ENCODE data around the gene TREML2.

Gene TREML2

GRCh38 chr6:41159415-41160082 lies 41.4 kb downstream of the TREML2 start:
- H3K27me3 ChIP-seq (ENCODE audit: insufficient read depth, low read depth, severe bottlenecking): no peaks in the 10 kb centered on the region
- no peaks in the 10 kb centered on the region for H3K9me3 ChIP-seq (ENCODE audit: severe bottlenecking)
- no peak for TF ChIP-seq CTCF (IDR thresholded peaks at IDR 0.05; ENCODE audit: low read depth, low read length)
- no peaks in the 10 kb centered on the region for H3K36me3 ChIP-seq
- no peak overlapping the region for H3K4me3 ChIP-seq (ENCODE audit: low read depth, low read length)
- DNase-seq: no peak
- H3K27ac ChIP-seq: no peak overlapping the region

- no peak overlapping the region for H3K27ac ChIP-seq
- H3K36me3 ChIP-seq: no peaks in the 10 kb centered on the region
- TF ChIP-seq CTCF (IDR thresholded peaks at IDR 0.05; ENCODE audit: low read depth, low read length): no peak
- DNase-seq: no peak
- H3K9me3 ChIP-seq (ENCODE audit: severe bottlenecking): no peaks in the 10 kb centered on the region
- no peak overlapping the region for H3K4me3 ChIP-seq (ENCODE audit: low read depth, low read length)
- H3K27me3 ChIP-seq (ENCODE audit: insufficient read depth, low read depth, severe bottlenecking): no peaks in the 10 kb centered on the region
These were observed 43.6 kb downstream of the TREML2 start for GRCh38 chr6:41157323-41157722.

- H3K9me3 ChIP-seq (ENCODE audit: severe bottlenecking): no peaks in the 10 kb centered on the region
These were observed 44.2 kb downstream of the TREML2 start for GRCh38 chr6:41156771-41157170.

GRCh38 chr6:41156001-41156400 lies 44.9 kb downstream of the TREML2 start:
- no peak overlapping the region for H3K4me3 ChIP-seq (ENCODE audit: low read depth, low read length)
- no peak for TF ChIP-seq CTCF (IDR thresholded peaks at IDR 0.05; ENCODE audit: low read depth, low read length)
- no peak overlapping the region for H3K27ac ChIP-seq
- no peaks in the 10 kb centered on the region for H3K27me3 ChIP-seq (ENCODE audit: insufficient read depth, low read depth, severe bottlenecking)
- DNase-seq: no peak
- H3K36me3 ChIP-seq: no peaks in the 10 kb centered on the region
- no peaks in the 10 kb centered on the region for H3K9me3 ChIP-seq (ENCODE audit: severe bottlenecking)

More at GRCh38 chr6:41156771-41157170, 44.2 kb downstream of the TREML2 start:
- H3K27ac ChIP-seq: no peak overlapping the region
- no peaks in the 10 kb centered on the region for H3K27me3 ChIP-seq (ENCODE audit: insufficient read depth, low read depth, severe bottlenecking)
- DNase-seq: no peak
- no peaks in the 10 kb centered on the region for H3K36me3 ChIP-seq
- H3K4me3 ChIP-seq (ENCODE audit: low read depth, low read length): no peak overlapping the region
- no peak for TF ChIP-seq CTCF (IDR thresholded peaks at IDR 0.05; ENCODE audit: low read depth, low read length)

GRCh38 chr6:41155132-41155805 lies 45.7 kb downstream of the TREML2 start:
- Histone ChIP-seq H3K27me3 (ENCODE audit: insufficient read depth, low read depth, severe bottlenecking) (no peaks in the 10 kb centered on the region), H3K9me3 (ENCODE audit: severe bottlenecking) (no peaks in the 10 kb centered on the region), H3K36me3 (no peaks in the 10 kb centered on the region), H3K4me3 (ENCODE audit: low read depth, low read length) (no peak overlapping the region), H3K27ac (no peak overlapping the region)
- no peak for TF ChIP-seq CTCF (IDR thresholded peaks at IDR 0.05; ENCODE audit: low read depth, low read length)
- no peak for DNase-seq

Data from WERI-Rb-1 (cell line).